HG02763 (cell line): Measurements from ENCODE around the gene RXYLT1.
A peak's percentile ranks its signal among the peaks of the same experiment; 100 is the strongest.
"Not testable (repeated sequence)": the region's sequence is repeated elsewhere in the genome, so short reads cannot be mapped to it uniquely, and the experiment has no call there.

Experiments
- ATAC-seq: cut with Tn5 transposase; IDR thresholded peaks from one replicate; pipeline ENCODE4 v1.9.1; 2021; ENCODE audit warnings: mild to moderate bottlenecking, moderate library complexity; ENCODE audit not compliant: unreplicated experiment

RXYLT1 gene

GRCh38 chr12:63779498-63780481, at the start of gene RXYLT1:
Gene RXYLT1 (plus strand): TSS chr12:63779909. CDS start chr12:63779961, 52 bp downstream.
- peak; percentile 96 for ATAC-seq

- not testable (repeated sequence) for ATAC-seq
Measured at GRCh38 chr12:63732779-63733178, 46.9 kb upstream of the RXYLT1 start.

- ATAC-seq: not testable (repeated sequence)
Measured at GRCh38 chr12:63733585-63733984, 46.1 kb upstream of the RXYLT1 start.

- ATAC-seq: not testable (repeated sequence)
Measured at GRCh38 chr12:63740551-63740950, 39.2 kb upstream of the RXYLT1 start.

- ATAC-seq: not testable (repeated sequence)
Measured at GRCh38 chr12:63741431-63741830, 38.3 kb upstream of the RXYLT1 start.

GRCh38 chr12:63744110-63744509, 35.6 kb upstream of the RXYLT1 start:
- ATAC-seq: not testable (repeated sequence)

- not testable (repeated sequence) for ATAC-seq
Measured at GRCh38 chr12:63746470-63746869, 33.2 kb upstream of the RXYLT1 start.

- not testable (repeated sequence) for ATAC-seq
Measured at GRCh38 chr12:63747136-63747535, 32.6 kb upstream of the RXYLT1 start.

- no peak for ATAC-seq
Measured at GRCh38 chr12:63747553-63747952, 32.2 kb upstream of the RXYLT1 start.

GRCh38 chr12:63752283-63752682, 27.4 kb upstream of the RXYLT1 start:
- no peak for ATAC-seq

GRCh38 chr12:63752841-63753240, 26.9 kb upstream of the RXYLT1 start:
- ATAC-seq: no peak

- ATAC-seq: no peak
Measured at GRCh38 chr12:63753743-63754142, 26.0 kb upstream of the RXYLT1 start.

GRCh38 chr12:63764481-63764880, 15.2 kb upstream of the RXYLT1 start:
- no peak for ATAC-seq

GRCh38 chr12:63766498-63766897, 13.2 kb upstream of the RXYLT1 start:
- ATAC-seq: no peak

- no peak for ATAC-seq
Measured at GRCh38 chr12:63770375-63770774, 9.3 kb upstream of the RXYLT1 start.

- no peak for ATAC-seq
Measured at GRCh38 chr12:63777340-63777739, 2.4 kb upstream of the RXYLT1 start.

GRCh38 chr12:63782466-63782865, 2.8 kb downstream of the RXYLT1 start:
- ATAC-seq: no peak

GRCh38 chr12:63787306-63787705, 7.6 kb downstream of the RXYLT1 start:
- ATAC-seq: no peak

GRCh38 chr12:63790608-63790945, 10.9 kb downstream of the RXYLT1 start:
- no peak for ATAC-seq

- ATAC-seq: no peak
Measured at GRCh38 chr12:63792338-63792737, 12.6 kb downstream of the RXYLT1 start.

- no peak for ATAC-seq
Measured at GRCh38 chr12:63795032-63795687, 15.5 kb downstream of the RXYLT1 start.

- ATAC-seq: no peak
Measured at GRCh38 chr12:63795944-63796343, 16.2 kb downstream of the RXYLT1 start.
